ENCODE results near the gene ZNF525.
"Not testable (repeated sequence)": the region's sequence is repeated elsewhere in the genome, so short reads cannot be mapped to it uniquely, and the experiment has no call there.

Gene ZNF525

GRCh38 chr19:53396525-53396868 lies 31.0 kb downstream of the ZNF525 start:
- no peak for DNase-seq

GRCh38 chr19:53397918-53398317 lies 32.4 kb downstream of the ZNF525 start:
- not testable (repeated sequence) for DNase-seq

GRCh38 chr19:53409505-53410204 lies 44.1 kb downstream of the ZNF525 start:
- DNase-seq: no peak

- DNase-seq: not testable (repeated sequence)
Measured at GRCh38 chr19:53420520-53421315, 55.2 kb downstream of the ZNF525 start.

GRCh38 chr19:53422551-53422950 lies 57.0 kb downstream of the ZNF525 start:
- no peak for DNase-seq

GRCh38 chr19:53423074-53423473 lies 57.6 kb downstream of the ZNF525 start:
- not testable (repeated sequence) for DNase-seq

- DNase-seq: not testable (repeated sequence)
Measured at GRCh38 chr19:53423680-53424079, 58.2 kb downstream of the ZNF525 start.

- peak; percentile 65 for DNase-seq
Measured at GRCh38 chr19:53424968-53425597, 59.6 kb downstream of the ZNF525 start.

GRCh38 chr19:53431399-53432087 lies 66.0 kb downstream of the ZNF525 start, which contains the start of gene ZNF761:
Gene ZNF761 (plus strand): TSS chr19:53431984. CDS start chr19:53447269, 15,285 bp downstream.
- DNase-seq: peak; percentile 99

- no peak for DNase-seq
Measured at GRCh38 chr19:53432088-53432661, 66.7 kb downstream of the ZNF525 start.

All from activated CD4-positive, CD25-positive, alpha-beta regulatory T cell treated with anti-CD3 and anti-CD28 coated beads, Interleukin-2, amount 50 U/mL, for 72 hours (primary cell).